ENCODE measurements around the gene GRID1.

GRID1 gene

GRCh38 chr10:85643171-85643844 lies 723.3 kb downstream of the GRID1 start:
- H3K27ac ChIP-seq = no peak overlapping the region

GRCh38 chr10:85642421-85643170 lies 724.0 kb downstream of the GRID1 start:
- Histone ChIP-seq H3K27ac (no peak overlapping the region), H3K4me3 (no peak overlapping the region)
- DNase-seq (ENCODE audit: low read depth, low spot score) = no peak

More at GRCh38 chr10:85643171-85643844, 723.3 kb downstream of the GRID1 start:
- H3K9me3 ChIP-seq (ENCODE audit: low read depth, low read length) = no peaks in the 10 kb centered on the region
- TF ChIP-seq POLR2AphosphoS5 (IDR thresholded peaks at IDR 0.05; ENCODE audit: borderline replicate concordance, low read depth, low read length) (no peak), EZH2 (IDR thresholded peaks at IDR 0.05) (no peak), FOXP2 (optimal IDR thresholded peaks at IDR 0.05; ENCODE audit: control extremely low read depth, extremely low read length, insufficient read depth) (no peak)
- no peaks in the 10 kb centered on the region for H3K36me3 ChIP-seq (ENCODE audit: insufficient read depth, low read length)
- no peak for DNase-seq (ENCODE audit: low read depth, low spot score)
- no peak overlapping the region for H3K9ac ChIP-seq (ENCODE audit: insufficient read length)
- H3K4me3 ChIP-seq = no peak overlapping the region

GRCh38 chr10:85642082-85642420 lies 724.5 kb downstream of the GRID1 start:
- no peak overlapping the region for H3K9ac ChIP-seq (ENCODE audit: insufficient read length)
- no peak overlapping the region for H3K27ac ChIP-seq
- no peak overlapping the region for H3K4me3 ChIP-seq
- H3K9me3 ChIP-seq (ENCODE audit: low read depth, low read length) = no peaks in the 10 kb centered on the region
- no peak for TF ChIP-seq FOXP2 (optimal IDR thresholded peaks at IDR 0.05; ENCODE audit: control extremely low read depth, extremely low read length, insufficient read depth)
- DNase-seq (ENCODE audit: low read depth, low spot score) = no peak
- H3K36me3 ChIP-seq (ENCODE audit: insufficient read depth, low read length) = no peaks in the 10 kb centered on the region

More at GRCh38 chr10:85642421-85643170, 724.0 kb downstream of the GRID1 start:
- TF ChIP-seq POLR2AphosphoS5 (IDR thresholded peaks at IDR 0.05; ENCODE audit: borderline replicate concordance, low read depth, low read length) (no peak), EZH2 (IDR thresholded peaks at IDR 0.05) (no peak), FOXP2 (optimal IDR thresholded peaks at IDR 0.05; ENCODE audit: control extremely low read depth, extremely low read length, insufficient read depth) (no peak)
- H3K9ac ChIP-seq (ENCODE audit: insufficient read length) = no peak overlapping the region
- no peaks in the 10 kb centered on the region for H3K36me3 ChIP-seq (ENCODE audit: insufficient read depth, low read length)
- H3K9me3 ChIP-seq (ENCODE audit: low read depth, low read length) = no peaks in the 10 kb centered on the region

- no peak for TF ChIP-seq FOXP2 (optimal IDR thresholded peaks at IDR 0.05; ENCODE audit: control extremely low read depth, extremely low read length, insufficient read depth)
- TF ChIP-seq POLR2AphosphoS5 (IDR thresholded peaks at IDR 0.05; ENCODE audit: borderline replicate concordance, low read depth, low read length) = no peak
- no peak for TF ChIP-seq EZH2 (IDR thresholded peaks at IDR 0.05)
- no peak overlapping the region for H3K4me3 ChIP-seq
- H3K36me3 ChIP-seq (ENCODE audit: insufficient read depth, low read length) = no peaks in the 10 kb centered on the region
- H3K9ac ChIP-seq (ENCODE audit: insufficient read length) = no peak overlapping the region
- DNase-seq (ENCODE audit: low read depth, low spot score) = no peak
- H3K27ac ChIP-seq = no peak overlapping the region
- H3K9me3 ChIP-seq (ENCODE audit: low read depth, low read length) = no peaks in the 10 kb centered on the region
Measured at GRCh38 chr10:85641479-85642009, 725.1 kb downstream of the GRID1 start.

- DNase-seq (ENCODE audit: low read depth, low spot score) = no peak
- no peak overlapping the region for H3K27ac ChIP-seq
- no peak for TF ChIP-seq POLR2AphosphoS5 (IDR thresholded peaks at IDR 0.05; ENCODE audit: borderline replicate concordance, low read depth, low read length)
- no peak for TF ChIP-seq EZH2 (IDR thresholded peaks at IDR 0.05)
- no peak for TF ChIP-seq FOXP2 (optimal IDR thresholded peaks at IDR 0.05; ENCODE audit: control extremely low read depth, extremely low read length, insufficient read depth)
Measured at GRCh38 chr10:85638797-85639196, 727.8 kb downstream of the GRID1 start.

GRCh38 chr10:85635650-85636049 lies 730.9 kb downstream of the GRID1 start:
- no peak overlapping the region for H3K9ac ChIP-seq (ENCODE audit: insufficient read length)
- no peaks in the 10 kb centered on the region for H3K36me3 ChIP-seq (ENCODE audit: insufficient read depth, low read length)
- no peak overlapping the region for H3K4me3 ChIP-seq
- H3K9me3 ChIP-seq (ENCODE audit: low read depth, low read length) = no peaks in the 10 kb centered on the region
- no peak overlapping the region for H3K27ac ChIP-seq
- DNase-seq (ENCODE audit: low read depth, low spot score) = no peak
- TF ChIP-seq FOXP2 (optimal IDR thresholded peaks at IDR 0.05; ENCODE audit: control extremely low read depth, extremely low read length, insufficient read depth) (no peak), EZH2 (IDR thresholded peaks at IDR 0.05) (no peak), POLR2AphosphoS5 (IDR thresholded peaks at IDR 0.05; ENCODE audit: borderline replicate concordance, low read depth, low read length) (no peak)

More at GRCh38 chr10:85638797-85639196, 727.8 kb downstream of the GRID1 start:
- Histone ChIP-seq H3K9me3 (ENCODE audit: low read depth, low read length) (no peaks in the 10 kb centered on the region), H3K36me3 (ENCODE audit: insufficient read depth, low read length) (no peaks in the 10 kb centered on the region), H3K9ac (ENCODE audit: insufficient read length) (no peak overlapping the region), H3K4me3 (no peak overlapping the region)

GRCh38 chr10:85624511-85624910 lies 742.1 kb downstream of the GRID1 start:
- Histone ChIP-seq H3K9ac (ENCODE audit: insufficient read length) (no peak overlapping the region), H3K4me3 (no peak overlapping the region), H3K36me3 (ENCODE audit: insufficient read depth, low read length) (no peaks in the 10 kb centered on the region), H3K27ac (no peak overlapping the region), H3K9me3 (ENCODE audit: low read depth, low read length) (no peaks in the 10 kb centered on the region)
- TF ChIP-seq FOXP2 (optimal IDR thresholded peaks at IDR 0.05; ENCODE audit: control extremely low read depth, extremely low read length, insufficient read depth) (no peak), EZH2 (IDR thresholded peaks at IDR 0.05) (no peak), POLR2AphosphoS5 (IDR thresholded peaks at IDR 0.05; ENCODE audit: borderline replicate concordance, low read depth, low read length) (no peak)
- no peak for DNase-seq (ENCODE audit: low read depth, low spot score)

- no peaks in the 10 kb centered on the region for H3K9me3 ChIP-seq (ENCODE audit: low read depth, low read length)
- no peak overlapping the region for H3K4me3 ChIP-seq
- TF ChIP-seq FOXP2 (optimal IDR thresholded peaks at IDR 0.05; ENCODE audit: control extremely low read depth, extremely low read length, insufficient read depth) = no peak
- no peak for TF ChIP-seq EZH2 (IDR thresholded peaks at IDR 0.05)
- TF ChIP-seq POLR2AphosphoS5 (IDR thresholded peaks at IDR 0.05; ENCODE audit: borderline replicate concordance, low read depth, low read length) = no peak
- no peaks in the 10 kb centered on the region for H3K36me3 ChIP-seq (ENCODE audit: insufficient read depth, low read length)
- H3K27ac ChIP-seq = no peak overlapping the region
- no peak overlapping the region for H3K9ac ChIP-seq (ENCODE audit: insufficient read length)
- DNase-seq (ENCODE audit: low read depth, low spot score) = no peak
Measured at GRCh38 chr10:85623758-85624157, 742.8 kb downstream of the GRID1 start.
